H1 (cell line): ENCODE results near the gene ATP4A.

Experiments
- BACH1 ChIP-seq: IDR thresholded peaks from 2 replicates; pipeline ENCODE4 v1.6.1; 2012; ENCODE audit warnings: low read length, improper control_type of control experiment
- CTCF ChIP-seq, 3 experiments: IDR thresholded peaks; 1 replicate in 2 of 3; 2 replicates in 1 of 3; pipeline versions ENCODE4 v1.5.1 to v1.6.1; 2011; ENCODE audit warnings: low read length in 3 of 3, mild to moderate bottlenecking in 3 of 3, inconsistent platforms in 2 of 3, low read depth in 1 of 3, moderate library complexity in 1 of 3; ENCODE audit not compliant: insufficient read depth in 1 of 3; ENCODE audit errors: control extremely low read depth in 1 of 3
- JUN ChIP-seq: IDR thresholded peaks from 2 replicates; pipeline ENCODE4 v1.6.1; 2011; ENCODE audit warnings: low read depth, mild to moderate bottlenecking, improper control_type of control experiment, low read length
- POLR2A ChIP-seq, 2 experiments: IDR thresholded peaks; 1 replicate in 1 of 2; 2 replicates in 1 of 2; pipeline ENCODE4 v1.6.1; 2011; ENCODE audit warnings: low read depth in 2 of 2, low read length in 2 of 2, mild to moderate bottlenecking in 2 of 2; ENCODE audit errors: control extremely low read depth in 1 of 2
- USF2 ChIP-seq: IDR thresholded peaks from 2 replicates; pipeline ENCODE4 v1.6.1; 2011; ENCODE audit warnings: low read length, improper control_type of control experiment
- ZNF274 ChIP-seq: IDR thresholded peaks from 2 replicates; pipeline ENCODE4 v1.7.0; 2012; ENCODE audit warnings: low read length, borderline replicate concordance; ENCODE audit errors: extremely low read depth

GRCh38 chr19:35500611-35501010 is 62.8 kb downstream of the ATP4A start:
- no peak for TF ChIP-seq POLR2A (IDR thresholded peaks at IDR 0.05; ENCODE audit: control extremely low read depth in 1 of 2, low read depth in 2 of 2, low read length in 2 of 2)
- TF ChIP-seq BACH1: no peak
- no peak for TF ChIP-seq ZNF274
- TF ChIP-seq JUN: no peak
- no peak for TF ChIP-seq CTCF (IDR thresholded peaks at IDR 0.05; ENCODE audit: control extremely low read depth in 1 of 3, insufficient read depth in 1 of 3, low read depth in 1 of 3, low read length in 3 of 3)
- TF ChIP-seq USF2: no peak
